HG03342 (cell line): ENCODE results near the gene WDR87.
A peak's percentile ranks its signal among the peaks of the same experiment; 100 is the strongest.

Experiments
- ATAC-seq: cut with Tn5 transposase; IDR thresholded peaks from one replicate; pipeline ENCODE4 v1.9.1; 2021; ENCODE audit warnings: mild to moderate bottlenecking, moderate library complexity; ENCODE audit not compliant: unreplicated experiment

Gene WDR87

DNA sequence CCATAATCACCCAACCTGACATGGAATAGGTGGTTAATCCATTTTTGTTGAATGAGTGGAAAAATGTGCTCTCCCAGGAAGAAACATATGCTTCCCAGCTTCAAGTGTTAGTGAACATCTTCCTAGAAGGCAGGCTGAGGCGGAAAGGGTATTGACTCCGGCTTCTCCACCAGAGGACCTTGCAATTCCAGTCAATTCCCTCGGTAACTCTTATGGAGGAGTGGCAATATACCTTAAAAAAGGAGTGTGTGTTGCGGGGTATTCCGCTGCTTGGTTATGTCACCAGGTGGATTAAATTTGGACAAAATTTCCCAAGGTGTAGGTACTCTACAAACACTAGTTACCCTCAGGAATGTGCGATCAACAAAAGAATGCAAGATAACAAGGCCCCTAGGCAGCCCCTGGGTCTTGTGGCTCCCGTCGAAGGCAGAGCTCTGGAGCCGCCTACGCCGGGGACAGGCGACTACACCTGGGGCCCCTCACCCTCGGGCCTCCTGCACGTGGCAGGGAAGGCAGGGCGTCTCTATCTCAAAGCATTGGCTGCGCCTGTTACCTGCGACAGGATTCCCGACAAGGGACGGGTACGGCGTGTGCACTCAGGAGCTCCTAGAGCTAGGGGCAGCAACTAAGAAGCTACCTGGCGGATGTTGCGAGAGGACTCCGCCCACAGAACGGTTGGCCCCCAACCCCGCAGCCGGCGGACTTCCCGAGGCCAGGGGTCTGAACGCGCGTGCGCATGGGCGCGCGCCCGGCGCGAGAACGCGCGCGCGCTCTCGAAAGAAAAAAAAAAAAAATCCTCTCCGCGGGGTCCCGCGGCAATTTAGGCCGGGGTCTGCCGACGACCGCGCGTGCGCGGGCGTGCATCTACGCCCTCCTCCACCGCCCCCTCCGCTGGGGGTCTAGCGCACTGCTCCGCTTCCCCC lies at the start of gene WDR87:
Gene WDR87, minus strand, starts transcription at position 649 of the 923 bp plus-strand sequence. CDS start 8,355 bp downstream, outside the sequence.
- peak; percentile 4 for ATAC-seq

DNA sequence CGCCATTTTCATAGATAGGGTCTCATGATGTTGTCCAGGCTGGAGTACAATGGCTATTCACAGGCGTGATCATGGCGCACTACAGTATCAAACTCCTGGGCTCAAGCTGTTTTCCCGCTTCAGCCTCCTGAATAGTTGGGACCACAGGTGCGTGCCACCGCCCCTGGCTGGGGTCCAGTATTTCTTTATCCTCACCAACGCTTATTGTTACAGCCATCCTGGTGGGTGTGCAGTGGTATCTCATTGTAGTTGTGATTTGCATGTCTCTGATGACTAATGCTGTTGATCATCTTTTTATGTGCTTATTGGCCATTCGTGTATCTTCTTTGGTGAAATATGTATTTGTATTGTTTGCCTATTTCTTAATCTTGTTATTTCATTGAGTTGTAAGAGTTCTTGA lies 49.6 kb upstream of the WDR87 start:
- ATAC-seq: no peak

- no peak for ATAC-seq
Observed at GRCh38 chr19:37954421-37954874, 48.1 kb upstream of the WDR87 start.

- ATAC-seq: no peak
Observed at GRCh38 chr19:37953918-37954303, 47.5 kb upstream of the WDR87 start.

- no peak for ATAC-seq
Observed at GRCh38 chr19:37953171-37953917, 47.0 kb upstream of the WDR87 start.

GRCh38 chr19:37951816-37952210 lies 45.4 kb upstream of the WDR87 start:
- no peak for ATAC-seq

- no peak for ATAC-seq
Observed at GRCh38 chr19:37950471-37951175, 44.2 kb upstream of the WDR87 start.

DNA sequence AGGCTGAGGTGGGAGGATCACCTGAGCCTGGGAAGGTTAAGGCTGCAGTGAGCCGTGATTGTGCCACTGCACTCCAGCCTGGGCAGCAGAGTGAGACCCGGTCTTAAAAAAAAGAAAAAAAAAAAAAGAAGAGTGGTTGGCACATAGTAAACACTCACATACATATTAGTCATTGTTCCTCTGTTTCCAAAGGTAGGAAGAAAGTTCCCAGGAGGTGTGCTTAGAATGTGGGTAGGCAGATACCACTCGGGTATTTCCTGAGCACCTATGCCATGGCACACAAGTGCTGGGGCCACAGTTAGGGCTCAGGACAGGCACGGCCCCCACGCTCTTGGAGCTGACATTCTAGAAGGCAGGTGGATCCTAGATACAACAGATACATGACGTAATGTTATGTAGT lies 42.0 kb upstream of the WDR87 start:
- ATAC-seq: no peak

GRCh38 chr19:37947778-37948177 lies 41.4 kb upstream of the WDR87 start:
- ATAC-seq: no peak

GRCh38 chr19:37946132-37946531 lies 39.7 kb upstream of the WDR87 start:
- ATAC-seq: no peak

DNA sequence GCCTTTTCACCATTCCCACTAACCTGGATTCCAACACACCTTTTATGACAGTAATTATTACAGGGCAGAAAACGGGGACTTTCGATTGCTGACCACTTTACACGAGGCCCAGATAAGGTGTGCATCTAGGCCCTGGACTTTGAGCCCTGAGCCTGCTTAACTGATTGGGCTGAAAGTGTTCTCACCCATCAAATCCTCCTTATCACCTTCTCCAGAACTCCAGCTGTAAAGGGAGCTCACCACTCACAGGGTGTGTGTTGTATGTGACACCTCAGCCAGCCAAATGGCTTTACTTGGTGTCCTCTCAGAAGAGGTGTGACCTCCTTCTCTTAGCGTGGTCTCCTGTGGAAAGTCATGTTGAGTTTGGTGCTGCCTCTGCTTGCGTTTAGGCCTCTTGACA lies 37.1 kb upstream of the WDR87 start:
- no peak for ATAC-seq

DNA sequence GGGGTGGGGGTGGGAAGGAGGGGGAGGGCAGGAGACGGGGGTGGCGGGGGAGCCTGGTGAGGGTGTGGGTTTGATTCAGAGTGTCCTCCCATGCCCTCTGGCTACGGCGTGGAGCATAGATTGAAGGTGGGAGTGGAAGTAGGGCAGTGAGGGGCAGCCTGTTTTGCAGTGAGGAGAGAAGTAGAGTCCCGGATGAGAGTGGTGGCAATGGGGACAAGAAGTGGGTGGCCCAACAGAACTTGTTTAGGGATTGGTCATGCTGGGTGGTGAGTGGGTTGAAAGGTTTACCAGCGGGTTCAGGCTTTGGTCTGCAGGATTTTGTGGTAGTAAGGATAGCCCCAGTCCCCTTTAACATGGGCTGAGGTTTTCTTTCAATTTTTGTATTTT lies 36.1 kb upstream of the WDR87 start:
- no peak for ATAC-seq

DNA sequence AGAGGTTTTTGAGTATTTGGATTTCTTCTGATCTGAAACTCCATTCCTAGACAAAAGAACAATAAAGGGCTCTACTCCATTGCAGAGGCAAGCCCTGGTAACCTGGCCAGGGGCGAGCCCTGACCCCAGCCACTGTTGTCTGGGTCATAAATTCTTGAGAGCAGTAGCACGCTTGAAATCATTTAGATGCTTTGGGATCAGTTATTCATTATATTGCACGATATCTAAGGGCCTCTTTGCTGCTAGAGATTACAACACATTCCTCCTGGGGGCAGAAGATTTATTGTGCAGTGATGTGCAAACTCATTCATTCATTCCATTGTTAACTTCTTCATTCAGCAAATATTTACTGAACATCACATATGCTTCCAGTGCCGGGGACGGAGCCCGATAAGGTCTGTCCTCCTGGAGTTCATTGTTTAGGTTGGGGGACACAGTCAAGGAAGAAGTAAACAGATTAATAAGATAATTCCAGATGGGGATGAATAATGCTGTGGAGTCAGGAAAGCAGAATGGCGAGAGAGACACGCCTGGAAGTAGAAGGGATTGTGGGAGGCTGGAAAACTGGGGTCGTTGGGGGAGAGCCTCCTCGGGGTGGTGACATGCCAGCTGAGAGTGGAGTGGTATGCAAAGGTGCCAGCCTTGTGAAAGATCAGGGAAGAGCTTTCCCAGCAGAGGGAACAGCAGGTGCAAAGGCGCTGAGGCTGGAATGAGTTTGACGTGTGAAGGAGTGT lies 35.6 kb upstream of the WDR87 start:
- ATAC-seq: no peak

GRCh38 chr19:37938353-37938752 lies 32.0 kb upstream of the WDR87 start:
- ATAC-seq: no peak

DNA sequence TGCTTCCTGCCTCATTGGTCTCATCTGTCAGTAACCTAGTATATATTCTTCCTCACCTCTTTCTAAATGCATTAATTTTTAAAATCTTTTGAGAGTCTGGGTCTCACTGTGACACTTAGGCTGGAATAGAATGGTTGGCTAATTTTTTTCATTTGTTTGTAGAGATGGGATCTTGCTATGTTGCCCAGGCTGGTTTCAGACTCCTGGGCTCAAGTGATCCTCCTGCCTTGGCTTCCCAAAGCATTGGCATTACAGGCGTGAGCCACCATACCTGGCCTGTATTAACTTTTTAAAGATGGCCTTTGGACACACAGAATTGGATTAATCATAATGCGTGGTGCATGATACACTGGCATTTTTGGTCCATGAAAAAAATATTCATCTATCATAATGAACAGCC lies 30.5 kb upstream of the WDR87 start:
- ATAC-seq: no peak

DNA sequence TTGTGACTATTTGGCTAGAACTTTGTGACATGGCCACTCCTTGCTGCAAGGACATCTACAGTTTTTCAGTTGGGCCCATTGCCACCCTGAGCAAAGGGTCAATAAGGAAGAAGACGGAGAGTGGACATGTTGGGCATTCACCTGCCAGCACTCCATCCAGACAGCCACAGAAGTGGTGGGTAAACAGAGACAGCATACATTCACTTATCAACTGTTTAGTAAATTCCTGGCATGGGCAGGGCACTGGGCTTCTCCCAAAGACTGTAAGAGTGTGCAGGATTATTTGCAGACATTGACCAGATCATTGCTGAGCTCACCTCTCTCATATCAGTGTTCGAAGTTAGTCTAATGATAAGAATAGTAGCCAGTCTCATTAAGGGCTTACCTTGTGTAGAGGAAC lies 29.8 kb upstream of the WDR87 start:
- ATAC-seq: no peak

DNA sequence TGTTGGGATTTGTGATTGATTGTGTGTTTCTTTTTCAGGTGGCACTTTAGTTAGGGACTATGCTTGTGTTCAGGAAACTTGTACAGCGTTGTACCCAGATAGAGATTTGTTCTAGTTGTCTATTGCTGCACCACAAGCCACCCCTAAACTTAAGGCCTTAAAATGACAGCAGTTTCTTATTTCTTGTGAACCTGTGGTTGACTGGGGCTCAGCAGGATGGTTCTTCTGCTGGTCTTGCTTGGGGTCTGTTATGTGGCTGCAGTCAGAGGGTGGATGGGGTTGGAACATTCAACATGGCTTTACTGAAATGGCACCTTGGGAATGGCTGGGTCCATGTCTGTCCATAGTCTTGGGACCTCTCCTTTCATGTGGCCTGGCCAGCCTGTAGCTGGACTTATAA lies 28.9 kb upstream of the WDR87 start:
- no peak for ATAC-seq

- no peak for ATAC-seq
Observed at GRCh38 chr19:37933937-37934358, 27.6 kb upstream of the WDR87 start.

- ATAC-seq: no peak
Observed at GRCh38 chr19:37932985-37933936, 26.9 kb upstream of the WDR87 start.
